Non-pigmented ciliary epithelial cell (primary cell): Measurements from ENCODE around the gene POLR3H.

Experiments
- DNase-seq: peaks from one replicate; pipeline ENCODE4 v3.0.0-alpha.2; 2010; ENCODE audit warnings: low read depth

Gene POLR3H

DNA sequence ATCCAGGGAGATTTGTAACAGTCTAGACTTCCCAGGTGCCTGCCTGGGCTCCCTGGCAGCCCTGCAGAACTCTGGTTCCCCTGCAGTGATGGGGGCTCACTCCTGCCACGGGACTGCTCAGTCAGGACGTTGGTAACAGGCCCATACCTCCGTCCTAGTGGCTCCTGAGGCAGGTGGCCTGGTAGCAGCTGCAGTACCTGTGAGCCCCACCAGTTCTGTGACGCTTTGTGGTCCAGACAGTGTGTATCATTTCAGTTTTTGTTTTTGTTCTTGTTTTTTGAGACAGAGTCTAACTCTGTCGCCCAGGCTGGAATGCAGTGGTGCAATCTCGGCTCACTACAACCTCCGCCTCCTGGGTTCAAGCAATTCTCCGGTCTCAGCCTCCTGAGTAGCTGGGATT is 27.8 kb downstream of the POLR3H start:
- no peak for DNase-seq

DNA sequence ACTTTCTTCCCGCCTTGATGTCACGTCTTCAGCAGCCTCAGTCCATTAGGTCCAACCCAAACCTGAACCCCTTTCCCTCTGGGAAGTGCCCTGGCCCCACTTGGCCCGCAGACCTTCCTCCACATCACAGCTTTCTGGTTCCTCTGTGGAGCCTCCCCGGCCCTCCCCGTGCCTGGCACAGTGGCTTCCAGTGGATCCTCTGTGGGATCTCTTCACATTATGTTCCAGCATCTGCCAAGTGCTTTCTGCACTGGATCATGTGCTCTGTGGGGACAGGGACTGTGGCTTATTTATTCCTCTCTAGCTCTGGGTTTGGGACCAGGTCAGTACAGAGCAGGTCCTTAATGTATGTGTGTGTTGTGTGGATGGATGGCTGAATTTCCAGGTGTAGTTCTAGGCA is 30.9 kb downstream of the POLR3H start:
- DNase-seq = no peak

DNA sequence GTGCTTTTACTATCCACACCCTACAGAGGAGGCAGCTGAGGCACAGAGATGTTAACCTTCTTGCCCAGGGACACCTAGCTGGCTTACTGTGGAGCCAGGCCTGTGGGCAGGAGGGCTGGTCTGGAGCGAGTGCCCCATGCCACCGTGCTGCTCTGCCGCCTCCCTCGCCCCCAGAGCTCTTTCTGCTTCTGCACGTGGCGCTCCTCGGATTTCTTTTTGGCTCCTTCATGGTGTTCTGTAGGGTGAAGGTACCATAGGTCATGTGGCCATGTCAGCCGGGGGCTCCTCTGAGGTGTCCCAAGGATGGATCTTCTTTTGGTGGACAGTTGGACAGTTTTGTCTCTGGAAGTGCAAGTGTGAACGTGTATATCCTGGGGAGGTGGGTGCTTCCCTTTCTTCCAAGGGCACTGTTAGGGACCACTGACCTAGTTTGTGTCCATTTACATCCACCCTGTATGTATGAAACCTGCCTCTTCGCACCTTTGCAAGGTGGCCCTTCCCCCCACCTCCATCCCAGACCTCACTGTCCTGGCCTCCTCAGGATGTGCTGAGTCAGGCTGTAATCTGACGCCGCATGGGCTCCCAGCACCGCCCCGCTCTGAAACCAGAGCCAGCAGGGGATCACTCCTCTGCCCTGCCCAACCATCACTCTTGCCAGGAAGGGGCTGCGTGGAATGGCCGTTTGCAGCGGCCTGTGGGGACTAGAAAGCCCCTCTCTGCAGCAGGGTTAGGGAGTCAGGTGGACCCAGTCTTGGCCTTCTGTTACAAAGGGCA is 31.7 kb downstream of the POLR3H start:
- peak; percentile 18 for DNase-seq

DNA sequence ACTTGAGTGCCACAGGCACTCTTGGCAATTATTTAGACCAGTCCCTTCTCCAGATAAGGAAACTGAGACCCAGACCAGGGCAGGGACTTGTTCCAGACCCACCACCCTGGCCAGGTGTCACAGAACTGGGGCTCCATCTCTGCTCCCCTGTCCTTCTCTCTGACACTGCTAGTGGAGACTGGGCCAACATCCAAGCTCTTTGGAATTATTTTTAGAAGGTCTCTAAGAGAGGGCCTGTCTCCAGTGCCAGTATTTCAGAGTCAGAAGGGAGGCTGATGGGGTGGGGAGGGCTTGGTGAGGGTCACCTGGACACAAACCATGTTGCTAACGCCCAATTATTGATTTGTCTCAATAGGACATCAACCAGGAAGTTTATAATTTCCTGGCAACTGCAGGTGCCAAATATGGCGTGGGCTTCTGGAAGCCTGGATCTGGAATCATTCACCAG is 32.7 kb downstream of the POLR3H start:
- DNase-seq = no peak

DNA sequence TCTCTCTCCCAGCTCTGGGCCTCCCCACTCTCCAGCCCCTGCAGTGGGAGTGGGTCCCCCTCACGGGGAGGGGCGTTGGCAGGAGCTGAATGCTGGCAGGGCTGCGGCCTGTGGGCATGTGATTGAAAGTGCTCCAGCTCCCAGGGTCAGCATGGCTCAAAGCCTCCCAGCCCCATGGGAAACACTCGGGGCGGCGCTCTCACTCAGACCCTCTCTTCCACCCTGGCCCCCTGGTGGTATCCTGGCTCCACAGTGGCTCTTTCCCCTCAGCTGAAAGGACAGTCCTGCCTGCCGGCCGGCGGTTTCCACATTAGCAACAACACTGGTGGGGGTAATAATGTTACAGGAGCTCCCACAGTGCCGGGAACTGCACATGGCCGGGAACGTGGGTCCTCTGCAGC is 35.5 kb downstream of the POLR3H start:
- DNase-seq = no peak

DNA sequence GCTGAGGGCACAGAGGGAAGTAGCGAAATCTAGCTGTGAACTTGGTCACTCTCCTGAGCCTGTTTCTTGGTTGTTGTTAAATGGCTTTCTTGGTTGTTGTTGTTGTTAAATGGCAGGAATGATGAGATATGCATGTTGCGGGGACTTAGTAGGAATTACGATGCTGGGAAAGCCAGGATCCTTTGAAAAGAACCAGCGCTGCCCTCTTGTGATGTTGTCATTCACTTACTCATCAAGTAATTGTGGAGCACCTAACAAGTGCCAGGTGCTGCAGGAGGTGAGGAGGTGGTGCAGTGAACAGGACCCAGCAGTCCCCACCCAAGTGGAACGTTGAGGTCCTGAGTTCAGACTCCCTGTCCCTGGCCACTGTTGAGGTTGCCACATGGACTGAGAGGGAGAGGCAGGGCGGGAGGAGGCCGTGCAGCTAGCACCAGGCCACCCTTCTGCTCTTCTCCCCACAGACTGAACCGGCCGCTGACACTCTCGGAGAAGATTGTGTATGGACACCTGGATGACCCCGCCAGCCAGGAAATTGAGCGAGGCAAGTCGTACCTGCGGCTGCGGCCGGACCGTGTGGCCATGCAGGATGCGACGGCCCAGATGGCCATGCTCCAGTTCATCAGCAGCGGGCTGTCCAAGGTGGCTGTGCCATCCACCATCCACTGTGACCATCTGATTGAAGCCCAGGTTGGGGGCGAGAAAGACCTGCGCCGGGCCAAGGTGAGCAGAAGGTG is 36.8 kb downstream of the POLR3H start:
- DNase-seq = no peak

DNA sequence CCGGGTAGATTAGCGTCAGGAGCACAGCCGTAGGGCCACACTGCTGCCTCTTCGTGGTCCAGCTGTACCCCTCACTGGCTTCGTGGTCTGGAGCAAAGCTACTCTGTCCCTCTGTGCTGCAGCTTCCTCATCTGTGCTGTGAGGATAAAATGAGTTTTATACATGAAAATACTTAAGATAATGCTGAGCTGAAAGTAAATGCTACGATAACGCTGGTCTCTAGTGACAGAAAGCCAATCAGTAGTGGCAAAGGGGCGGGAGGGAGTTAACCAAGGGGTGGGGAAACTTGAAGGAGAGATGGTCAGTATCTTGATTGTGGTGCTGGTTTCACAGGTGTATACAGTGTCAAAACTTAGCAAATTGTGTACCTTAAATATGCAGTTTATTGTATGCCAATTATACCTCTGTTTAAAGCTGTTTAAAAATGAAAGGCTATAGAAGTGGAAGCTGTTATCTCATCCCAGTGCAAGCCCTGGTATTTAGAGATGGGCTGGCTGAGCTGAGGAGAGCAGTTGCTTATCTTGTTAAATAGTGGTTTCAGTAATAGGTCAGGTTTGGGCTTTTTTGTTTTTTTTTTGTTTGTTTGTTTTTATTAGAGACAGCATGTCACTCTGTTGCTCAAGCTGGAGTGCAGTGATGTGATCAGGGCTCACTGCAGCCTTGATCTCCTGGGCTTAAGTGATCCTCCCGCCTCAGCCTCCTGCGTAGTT is 38.6 kb downstream of the POLR3H start:
- DNase-seq = no peak

DNA sequence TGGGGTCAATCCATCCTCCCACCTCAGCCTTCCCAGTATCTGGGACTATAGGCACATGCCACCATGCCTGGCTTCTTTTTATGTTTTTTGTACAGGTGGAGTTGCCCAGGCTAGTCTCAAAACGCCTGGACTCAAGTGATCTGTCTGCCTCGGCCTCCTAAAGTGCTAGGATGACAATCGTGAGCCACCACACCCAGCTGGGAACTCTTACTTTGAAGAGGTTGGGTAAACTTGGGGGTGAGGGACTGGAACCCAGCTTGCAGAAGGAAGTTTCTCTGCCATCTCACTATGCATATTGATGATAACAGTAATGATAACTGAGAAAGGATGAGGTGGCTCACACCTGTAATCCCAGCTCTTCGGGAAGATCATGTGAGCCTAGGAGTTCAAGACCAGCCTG is 39.5 kb downstream of the POLR3H start:
- no peak for DNase-seq

DNA sequence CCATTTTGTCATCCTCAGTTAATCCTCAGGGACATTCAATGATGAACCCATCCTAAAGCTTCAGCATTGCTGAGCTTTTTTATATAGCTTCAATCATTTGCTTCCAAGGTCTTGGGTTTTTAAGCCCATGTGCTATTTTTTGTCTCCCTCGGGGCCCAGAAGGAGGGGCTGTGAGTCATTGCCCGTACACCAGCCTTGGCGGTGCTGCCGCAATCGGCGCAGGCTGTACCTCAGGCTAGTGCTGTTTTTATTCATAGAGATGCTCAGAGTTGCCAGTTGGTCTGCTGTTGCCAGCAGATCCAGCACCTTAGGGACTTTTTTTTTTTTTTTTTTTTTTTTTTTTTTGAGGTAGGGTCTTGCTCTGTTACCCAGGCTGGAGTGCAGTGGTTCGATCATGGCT is 39.9 kb downstream of the POLR3H start:
- no peak for DNase-seq

DNA sequence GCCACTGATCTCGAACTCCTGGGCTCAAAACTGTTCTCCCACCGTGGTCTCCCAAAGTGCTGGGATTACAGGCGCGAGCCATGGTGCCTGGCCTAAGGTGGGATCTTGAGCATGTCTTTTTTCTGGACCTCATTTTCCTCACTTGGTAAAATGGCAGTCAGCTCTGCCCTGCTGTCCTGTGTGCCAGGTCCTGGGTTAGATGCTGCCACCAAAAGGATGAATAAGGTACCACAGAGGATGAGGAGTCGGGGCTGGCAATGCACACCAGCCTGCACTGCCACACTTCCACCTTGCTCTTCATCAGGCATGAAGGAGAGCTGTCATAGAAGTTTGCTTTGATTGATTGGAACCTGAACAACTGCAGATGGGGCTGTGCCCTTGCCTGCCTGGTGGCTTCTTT is 43.1 kb downstream of the POLR3H start:
- DNase-seq = no peak

DNA sequence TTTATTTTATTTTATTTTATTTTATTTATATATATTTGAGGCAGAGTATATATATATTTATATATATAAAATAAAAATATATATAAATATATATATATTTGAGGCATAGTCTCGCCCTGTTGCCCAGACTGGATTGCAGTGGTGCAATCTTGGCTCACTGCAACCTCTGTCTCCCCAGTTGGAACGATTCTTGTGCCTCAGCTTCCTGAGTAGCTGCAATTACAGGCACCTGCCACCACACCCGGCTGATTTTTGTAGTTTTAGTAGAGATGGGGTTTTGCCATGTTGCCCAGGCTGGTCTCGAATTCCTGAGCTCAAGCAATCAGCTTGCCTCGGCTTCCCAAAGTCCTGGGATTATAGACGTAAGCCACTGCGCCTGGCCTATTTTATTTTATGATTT is 44.0 kb downstream of the POLR3H start:
- no peak for DNase-seq

DNA sequence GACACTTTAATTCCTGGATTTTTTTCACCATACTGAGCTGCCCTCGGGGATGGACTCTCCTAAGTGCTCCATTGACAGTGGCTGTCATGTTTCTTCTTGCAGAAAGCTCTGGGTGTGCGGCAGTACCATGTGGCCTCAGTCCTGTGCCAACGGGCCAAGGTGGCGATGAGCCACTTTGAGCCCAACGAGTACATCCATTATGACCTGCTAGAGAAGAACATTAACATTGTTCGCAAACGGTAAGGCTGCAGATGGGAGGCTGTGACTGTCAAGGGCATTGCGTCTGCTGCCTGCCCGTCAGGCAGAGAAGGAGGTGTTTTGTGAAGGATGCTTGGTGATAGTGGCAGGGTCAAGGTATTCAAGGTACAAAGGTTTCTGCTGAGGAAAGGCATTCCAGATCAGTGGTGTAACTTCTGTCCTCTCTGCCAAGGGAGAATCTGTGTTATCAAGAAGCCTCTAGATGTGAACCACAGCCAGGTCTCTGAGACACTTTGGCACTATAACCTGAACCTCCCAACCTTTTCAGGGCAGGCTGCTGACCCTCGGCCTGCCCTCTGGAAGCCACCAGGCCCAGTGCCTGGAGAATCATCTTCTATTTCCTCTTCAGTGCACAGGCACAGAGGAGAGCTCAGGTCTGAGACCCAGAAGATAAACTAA is 44.5 kb downstream of the POLR3H start:
- DNase-seq = no peak

DNA sequence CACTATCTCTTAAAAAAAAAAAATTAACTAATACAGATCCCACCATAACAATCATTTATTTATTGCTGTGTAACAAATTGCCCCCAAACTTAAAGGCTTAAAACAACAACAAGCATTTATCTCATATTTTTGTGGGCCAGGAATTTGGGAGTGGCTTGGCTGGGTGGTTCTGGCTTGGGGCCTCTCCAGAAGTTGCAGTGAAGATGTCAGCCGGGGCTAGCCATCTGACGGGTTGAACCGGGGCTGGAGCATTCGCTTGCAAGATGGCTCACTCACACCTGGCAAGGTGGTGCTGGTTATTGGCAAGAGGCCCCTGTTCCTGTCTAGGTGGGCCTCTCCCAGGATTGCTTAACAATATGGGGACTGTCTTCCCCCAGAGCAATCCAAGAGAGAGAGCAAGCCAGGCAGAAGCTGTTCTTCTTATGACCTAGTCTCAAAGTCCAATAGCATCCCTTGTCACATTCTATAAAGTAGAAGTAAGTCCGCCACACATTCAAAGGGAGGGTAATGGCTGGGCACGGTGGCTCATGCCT is 45.9 kb downstream of the POLR3H start:
- DNase-seq = no peak

DNA sequence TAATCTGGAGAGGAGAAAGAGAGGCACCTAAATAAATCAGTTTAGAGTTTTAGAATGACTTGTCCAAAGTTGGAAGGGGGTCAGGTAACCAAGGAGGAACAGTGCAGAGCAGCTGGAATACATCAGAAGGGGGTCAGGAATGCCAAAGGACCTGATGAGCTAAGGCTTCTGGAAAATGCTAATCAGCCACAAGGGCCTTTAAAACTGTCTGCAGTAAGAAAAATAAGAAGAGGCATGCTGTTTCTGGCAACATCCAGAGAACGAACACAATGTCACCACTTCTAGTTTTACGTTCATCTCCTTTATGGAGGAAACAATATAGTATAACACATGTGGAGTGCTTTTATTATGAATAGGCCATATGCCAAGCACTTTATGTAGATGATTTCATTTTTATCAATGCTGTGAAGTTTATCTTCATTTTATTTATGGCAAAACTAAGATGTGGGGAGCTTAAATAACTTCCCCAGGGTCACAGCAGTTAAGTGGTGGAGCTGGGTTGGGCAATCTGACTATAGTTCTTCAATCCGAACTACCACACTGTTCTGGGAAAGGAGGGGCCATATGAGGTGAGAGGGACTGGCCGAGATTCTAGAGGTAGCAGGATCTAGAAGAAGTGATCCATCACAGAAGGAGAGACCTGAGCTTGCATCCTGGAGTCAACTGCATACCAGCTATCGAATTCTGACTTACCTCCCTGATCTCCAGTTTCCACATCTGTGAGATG is 52.7 kb downstream of the POLR3H start:
- DNase-seq = no peak

DNA sequence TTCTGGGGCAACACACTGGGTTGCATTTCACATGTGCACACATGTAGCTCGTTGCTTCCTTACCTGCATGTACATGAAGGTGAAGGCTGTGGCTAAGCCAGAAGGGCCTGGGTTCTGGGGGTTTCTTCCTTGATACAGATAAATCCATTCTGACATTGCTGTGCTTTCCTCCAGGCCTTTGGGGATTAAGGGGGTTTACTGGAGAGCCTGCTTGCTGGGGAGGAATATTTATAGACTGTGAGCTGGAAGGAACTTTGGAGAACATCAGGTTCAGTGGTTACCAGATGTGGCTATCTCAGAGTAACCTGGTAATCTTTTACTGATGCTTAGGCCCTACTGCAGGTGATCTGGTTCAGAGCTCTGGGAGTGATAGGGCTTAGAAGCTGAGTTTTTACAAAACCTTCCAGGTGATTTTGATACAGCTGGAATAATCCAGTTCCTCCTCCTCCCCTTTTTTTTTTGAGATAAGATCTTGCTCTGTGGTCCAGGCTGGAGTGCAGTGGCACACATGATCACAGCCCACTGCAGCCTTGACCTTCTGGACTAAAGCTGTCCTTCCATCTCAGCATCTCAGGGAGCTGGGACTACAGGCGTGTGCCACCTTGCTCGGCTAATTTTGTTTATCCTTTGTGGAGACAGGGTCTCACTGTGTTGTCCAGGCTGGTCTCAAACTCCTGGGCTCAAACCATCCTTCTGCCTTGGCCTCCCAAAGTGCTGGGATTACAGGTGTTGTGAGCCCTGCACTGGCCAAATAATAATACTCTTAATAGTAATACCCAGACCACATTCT is 55.5 kb downstream of the POLR3H start:
- no peak for DNase-seq

DNA sequence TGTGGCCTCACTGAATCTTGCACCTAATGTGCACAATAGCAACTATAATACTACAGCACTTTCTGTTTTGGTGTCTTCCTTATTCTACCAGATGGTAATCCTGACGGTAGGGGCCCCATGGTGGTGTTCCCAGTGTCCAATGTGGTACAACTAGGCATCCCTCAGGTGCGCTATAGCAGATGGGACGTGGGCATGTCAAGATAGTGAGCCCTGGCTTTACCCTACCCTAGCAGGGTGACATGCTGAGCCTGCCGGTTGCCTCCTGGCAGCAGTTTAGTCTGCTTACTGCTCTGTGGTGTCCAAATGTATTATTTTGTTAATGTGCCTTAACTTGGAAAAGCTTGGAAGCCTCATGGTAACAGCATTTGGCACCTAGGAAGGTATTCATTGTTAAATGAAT is 56.2 kb downstream of the POLR3H start:
- DNase-seq = no peak

DNA sequence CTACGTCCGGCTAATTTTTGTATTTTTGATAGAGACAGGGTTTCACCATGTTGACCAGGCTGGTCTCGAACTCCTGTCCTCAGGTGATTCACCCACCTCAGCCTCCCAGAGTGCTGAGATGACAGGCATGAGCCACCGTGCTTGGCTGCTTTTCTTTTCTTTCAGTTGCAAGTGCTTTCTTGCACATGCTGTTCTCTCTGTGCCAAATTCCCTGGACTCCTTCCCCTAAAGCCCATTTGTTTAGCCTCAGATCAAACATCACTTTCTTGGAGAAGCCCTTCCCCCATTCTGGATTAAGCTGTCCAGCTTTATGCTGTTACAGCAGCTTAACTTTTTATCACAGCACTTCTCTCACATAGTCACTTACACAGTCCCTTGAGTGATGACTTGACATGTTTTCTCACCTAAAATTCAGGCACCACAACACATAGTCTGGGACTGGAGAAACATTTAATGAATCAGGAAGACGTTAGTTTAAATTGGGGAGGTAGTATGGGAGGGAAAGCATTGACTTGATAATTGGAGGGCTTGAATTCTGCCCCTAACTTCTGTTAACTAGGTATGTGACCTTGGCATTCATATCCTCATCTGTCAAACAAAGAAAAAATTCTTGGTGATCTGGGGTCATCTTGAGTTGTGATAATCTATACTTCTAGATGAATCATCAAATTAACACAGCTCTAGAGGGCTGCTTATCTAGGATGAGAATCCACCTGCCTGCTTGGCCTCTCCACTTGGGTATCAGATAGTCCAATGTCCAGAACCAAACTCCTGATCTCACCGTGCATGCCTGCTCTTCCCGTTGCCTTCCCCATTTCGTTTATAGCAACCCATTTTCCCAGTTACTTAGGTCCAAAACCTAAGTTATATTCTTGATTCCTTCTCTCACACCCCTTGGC is 57.0 kb downstream of the POLR3H start:
- no peak for DNase-seq

DNA sequence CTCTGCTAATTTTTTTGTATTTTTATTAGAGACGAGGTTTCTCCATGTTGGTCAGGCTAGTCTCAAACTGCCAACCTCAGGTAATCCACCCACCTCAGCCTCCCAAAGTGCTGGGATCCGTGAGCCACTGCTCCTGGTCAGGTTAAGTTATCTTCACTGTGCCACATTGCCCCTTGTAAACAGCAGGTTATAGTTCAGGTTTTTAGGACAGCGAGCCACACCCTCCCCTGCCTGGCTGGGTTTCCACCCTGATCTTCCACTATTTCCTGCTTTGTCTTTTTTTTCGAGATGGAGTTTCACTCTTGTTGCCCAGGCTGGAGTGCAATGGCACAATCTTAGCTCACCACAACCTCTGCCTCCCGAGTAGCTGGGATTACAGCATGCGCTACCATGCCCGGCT is 59.2 kb downstream of the POLR3H start:
- no peak for DNase-seq

DNA sequence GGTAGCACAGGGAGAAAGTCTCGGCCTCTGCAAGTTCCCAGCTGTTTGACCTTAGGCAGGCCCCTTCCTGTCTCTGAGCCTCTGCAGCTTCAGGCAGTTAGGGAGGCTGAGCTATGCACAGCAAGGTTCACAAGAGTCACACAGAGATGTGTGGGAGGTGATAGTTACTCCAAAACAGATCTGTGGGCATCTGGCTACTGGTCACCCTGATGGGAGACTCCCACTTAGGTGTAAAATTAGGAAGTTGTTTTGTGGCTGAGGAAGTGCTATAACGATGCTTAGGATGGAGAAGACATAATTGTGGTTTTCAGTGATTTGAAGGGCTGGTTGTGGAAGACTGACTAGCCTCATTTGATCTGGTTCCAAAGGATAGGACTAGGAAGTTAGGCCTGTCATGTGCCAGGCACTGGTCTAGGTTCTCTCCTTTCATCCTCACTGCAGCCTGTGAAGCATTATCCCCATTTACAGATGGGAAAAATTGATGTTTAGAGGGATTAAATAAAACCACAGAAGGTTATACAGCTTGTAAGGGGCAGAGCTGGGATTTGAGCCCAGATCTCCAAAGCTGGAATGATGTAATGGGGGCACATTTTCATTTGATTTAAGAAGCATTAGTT is 61.8 kb downstream of the POLR3H start:
- no peak for DNase-seq
